H9 (cell line): ENCODE measurements around the gene MAST1. TPM values are rescaled to one million over a fixed set of nuclear protein-coding genes. Genes with fewer than 3 reads are reported as not detected.
A peak's percentile ranks its signal among the peaks of the same experiment; 100 is the strongest.

Experiments used
- DNase-seq: peaks from one replicate; pipeline ENCODE4 v3.0.0-alpha.2; 2017
- H2AFZ ChIP-seq: one replicate; pipeline ENCODE4 v1.6.1; 2013; ENCODE audit warnings: mild to moderate bottlenecking, low read length, control low read depth, moderate library complexity
- H2AK5ac ChIP-seq: 2 replicates; pipeline ENCODE4 v1.6.1; 2013; ENCODE audit warnings: low read length, control low read depth, mixed read lengths; ENCODE audit not compliant: insufficient read length
- H2BK120ac ChIP-seq: one replicate; pipeline ENCODE4 v1.6.1; 2013; ENCODE audit warnings: low read depth, mild to moderate bottlenecking, low read length, control low read depth, inconsistent platforms; ENCODE audit not compliant: poor library complexity, severe bottlenecking
- H2BK12ac ChIP-seq: 2 replicates; pipeline ENCODE4 v1.6.1; 2013; ENCODE audit warnings: low read length, control low read depth, mixed read lengths, low read depth; ENCODE audit not compliant: insufficient read length
- H2BK15ac ChIP-seq: 2 replicates; pipeline ENCODE4 v1.6.1; 2013; ENCODE audit warnings: low read depth, low read length, control low read depth
- H2BK20ac ChIP-seq: one replicate; pipeline ENCODE4 v1.6.1; 2013; ENCODE audit warnings: low read depth, mild to moderate bottlenecking, low read length, control low read depth, inconsistent platforms; ENCODE audit not compliant: poor library complexity, severe bottlenecking
- H2BK5ac ChIP-seq: 2 replicates; pipeline ENCODE4 v1.6.1; 2013; ENCODE audit warnings: low read length, control low read depth, mixed read lengths; ENCODE audit not compliant: insufficient read length
- H3K14ac ChIP-seq: 2 replicates; pipeline ENCODE4 v1.6.1; 2013; ENCODE audit warnings: low read length, control low read depth; ENCODE audit not compliant: insufficient read depth
- H3K18ac ChIP-seq: 2 replicates; pipeline ENCODE4 v1.6.1; 2013; ENCODE audit warnings: low read depth, mild to moderate bottlenecking, mixed read lengths, low read length, control low read depth; ENCODE audit not compliant: insufficient read length
- H3K23ac ChIP-seq: 2 replicates; pipeline ENCODE4 v1.6.1; 2013; ENCODE audit warnings: low read length, control low read depth, mixed read lengths, low read depth; ENCODE audit not compliant: insufficient read length
- H3K23me2 ChIP-seq: 2 replicates; pipeline ENCODE4 v1.6.1; 2013; ENCODE audit warnings: low read depth, mild to moderate bottlenecking, mixed read lengths, low read length, control low read depth; ENCODE audit not compliant: insufficient read length, poor library complexity, severe bottlenecking
- H3K27ac ChIP-seq: 2 replicates; pipeline ENCODE4 v1.5.1; 2013; ENCODE audit warnings: low read length, control low read depth, mixed read lengths, low read depth; ENCODE audit not compliant: insufficient read length
- H3K27me3 ChIP-seq: 2 replicates; pipeline ENCODE4 v1.6.1; 2013; ENCODE audit warnings: low read length, control low read depth, inconsistent platforms; ENCODE audit not compliant: insufficient read depth
- H3K4ac ChIP-seq: 2 replicates; pipeline ENCODE4 v1.6.1; 2013; ENCODE audit warnings: low read depth, mild to moderate bottlenecking, control low read depth, inconsistent platforms, low read length, moderate library complexity
- H3K4me1 ChIP-seq: 2 replicates; pipeline ENCODE4 v1.6.1; 2013; ENCODE audit warnings: low read length, control low read depth, inconsistent platforms; ENCODE audit not compliant: insufficient read depth
- H3K4me2 ChIP-seq: 2 replicates; pipeline ENCODE4 v1.6.1; 2013; ENCODE audit warnings: low read length, control low read depth, mixed read lengths; ENCODE audit not compliant: insufficient read length, insufficient read depth
- H3K56ac ChIP-seq: 2 replicates; pipeline ENCODE4 v1.6.1; 2013; ENCODE audit warnings: low read depth, mild to moderate bottlenecking, mixed read lengths, low read length, control low read depth; ENCODE audit not compliant: insufficient read length
- H3K79me1 ChIP-seq: 2 replicates; pipeline ENCODE4 v1.6.1; 2013; ENCODE audit warnings: low read depth, mild to moderate bottlenecking, moderate library complexity, low read length, control low read depth, inconsistent platforms; ENCODE audit not compliant: insufficient read depth, poor library complexity, severe bottlenecking
- H3K79me2 ChIP-seq: 2 replicates; pipeline ENCODE4 v1.6.1; 2013; ENCODE audit warnings: low read length, control low read depth, inconsistent platforms; ENCODE audit not compliant: insufficient read depth
- H3K9ac ChIP-seq: 2 replicates; pipeline ENCODE4 v1.6.1; 2013; ENCODE audit warnings: low read length, control low read depth, mixed read lengths; ENCODE audit not compliant: insufficient read length; ENCODE audit errors: extremely low read depth
- H3K9me3 ChIP-seq: one replicate; pipeline ENCODE4 v1.6.1; 2013; ENCODE audit warnings: low read depth, low read length, inconsistent platforms; ENCODE audit not compliant: control insufficient read depth
- H3T11ph ChIP-seq: one replicate; pipeline ENCODE4 v1.6.1; 2013; ENCODE audit warnings: mild to moderate bottlenecking, low read length, control low read depth, inconsistent platforms
- H4K20me1 ChIP-seq: one replicate; pipeline ENCODE4 v1.6.1; 2013; ENCODE audit not compliant: control insufficient read depth, insufficient read length, insufficient read depth
- H4K5ac ChIP-seq: 2 replicates; pipeline ENCODE4 v1.6.1; 2013; ENCODE audit warnings: low read depth, mild to moderate bottlenecking, mixed read lengths, low read length, control low read depth; ENCODE audit not compliant: insufficient read length
- H4K8ac ChIP-seq: replicated peaks from 2 replicates; pipeline ENCODE4 v1.6.1; 2013; ENCODE audit warnings: low read length, control low read depth, mixed read lengths, low read depth; ENCODE audit not compliant: insufficient read length
- H4K91ac ChIP-seq: 2 replicates; pipeline ENCODE4 v1.6.1; 2013; ENCODE audit warnings: low read depth, mild to moderate bottlenecking, moderate library complexity, mixed read lengths, low read length, control low read depth; ENCODE audit not compliant: insufficient read length
- H3K27ac Mint-ChIP-seq, 3 experiments: 2 replicates in 2 of 3; 3 replicates in 1 of 3; pipeline ENCODE4 v1.8.0; 2020 to 2021; ENCODE audit warnings: mixed read lengths in 3 of 3, mild to moderate bottlenecking in 1 of 3, moderate library complexity in 1 of 3
- H3K27me3 Mint-ChIP-seq: 2 replicates; pipeline ENCODE4 v1.8.0; 2021; ENCODE audit warnings: low read depth, mild to moderate bottlenecking, moderate library complexity, mixed read lengths
- H3K36me3 Mint-ChIP-seq, 3 experiments: 2 replicates in 2 of 3; 3 replicates in 1 of 3; pipeline ENCODE4 v1.8.0; 2020 to 2021; ENCODE audit warnings: low read depth in 3 of 3, mixed read lengths in 3 of 3; ENCODE audit not compliant: insufficient read depth in 1 of 3
- H3K4me1 Mint-ChIP-seq, 2 experiments: 2 replicates each; pipeline ENCODE4 v1.8.0; 2020; ENCODE audit warnings: mixed read lengths in 2 of 2
- H3K4me3 Mint-ChIP-seq, 2 experiments: 2 replicates in 1 of 2; 3 replicates in 1 of 2; pipeline ENCODE4 v1.8.0; 2020 to 2021; ENCODE audit warnings: mild to moderate bottlenecking in 2 of 2, mixed read lengths in 2 of 2, moderate library complexity in 1 of 2
- H3K9me3 Mint-ChIP-seq, 2 experiments: 2 replicates in 1 of 2; 3 replicates in 1 of 2; pipeline ENCODE4 v1.8.0; 2020; ENCODE audit warnings: mild to moderate bottlenecking in 2 of 2, mixed read lengths in 2 of 2, moderate library complexity in 1 of 2
- WGBS: extraction: QIAGEN DNeasy Blood & Tissue Kit; methylation state at CpG from one replicate; pipeline ENCODE4 v1.1.7; 2013; ENCODE audit warnings: missing lambda C conversion rate, low lambda C conversion rate, mixed read lengths; ENCODE audit not compliant: insufficient read length; ENCODE audit errors: extremely low coverage; 5-methylcytosine and 5-hydroxymethylcytosine counted together
- total RNA-seq: library from RNA; stranded (reverse); gene quantifications from 2 replicates; pipeline ENCODE4 v1.2.1, GENCODE V29; 2021
- TF ChIP-seq, protein P1 (sequence below): fragments of 200-600 bp; sonication (generic); conservative IDR thresholded peaks from 3 replicates; pipeline ENCODE4 v1.8.0; 2021; ENCODE audit warnings: antibody characterized with exemption, mild to moderate bottlenecking

Gene MAST1
- total RNA-seq, 1 experiment from 2014 or later, result 15.1 TPM

DNA sequence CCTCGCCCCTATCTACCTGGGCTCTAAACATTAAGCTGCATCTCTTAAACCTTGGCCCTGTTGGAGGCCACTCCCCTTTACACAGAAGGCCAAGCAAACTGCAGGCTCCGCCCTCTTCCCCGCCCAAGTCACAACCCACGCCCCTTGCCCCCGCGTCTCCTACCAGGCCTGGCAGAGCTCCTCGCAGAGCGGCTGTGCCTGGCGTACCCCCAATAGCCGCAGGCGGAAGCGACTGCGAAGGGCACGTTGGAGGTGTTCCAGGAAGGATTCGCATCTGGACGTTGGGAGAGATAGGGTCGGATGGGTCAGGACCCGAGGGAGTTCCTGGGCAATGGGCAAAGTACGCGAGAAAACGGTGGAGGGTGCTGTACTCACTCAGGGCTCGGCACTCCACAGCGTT is 9.8 kb upstream of the MAST1 start:
- H3K27me3 ChIP-seq, result no peaks in the 10 kb centered on the region
- H4K91ac ChIP-seq, result no peak overlapping the region
- H3K27ac ChIP-seq, result no peak overlapping the region
- no peak overlapping the region for H4K8ac ChIP-seq
- no peak overlapping the region for H2BK15ac ChIP-seq
- H3K79me1 ChIP-seq, result no peaks in the 10 kb centered on the region
- TF ChIP-seq, protein P1, sequence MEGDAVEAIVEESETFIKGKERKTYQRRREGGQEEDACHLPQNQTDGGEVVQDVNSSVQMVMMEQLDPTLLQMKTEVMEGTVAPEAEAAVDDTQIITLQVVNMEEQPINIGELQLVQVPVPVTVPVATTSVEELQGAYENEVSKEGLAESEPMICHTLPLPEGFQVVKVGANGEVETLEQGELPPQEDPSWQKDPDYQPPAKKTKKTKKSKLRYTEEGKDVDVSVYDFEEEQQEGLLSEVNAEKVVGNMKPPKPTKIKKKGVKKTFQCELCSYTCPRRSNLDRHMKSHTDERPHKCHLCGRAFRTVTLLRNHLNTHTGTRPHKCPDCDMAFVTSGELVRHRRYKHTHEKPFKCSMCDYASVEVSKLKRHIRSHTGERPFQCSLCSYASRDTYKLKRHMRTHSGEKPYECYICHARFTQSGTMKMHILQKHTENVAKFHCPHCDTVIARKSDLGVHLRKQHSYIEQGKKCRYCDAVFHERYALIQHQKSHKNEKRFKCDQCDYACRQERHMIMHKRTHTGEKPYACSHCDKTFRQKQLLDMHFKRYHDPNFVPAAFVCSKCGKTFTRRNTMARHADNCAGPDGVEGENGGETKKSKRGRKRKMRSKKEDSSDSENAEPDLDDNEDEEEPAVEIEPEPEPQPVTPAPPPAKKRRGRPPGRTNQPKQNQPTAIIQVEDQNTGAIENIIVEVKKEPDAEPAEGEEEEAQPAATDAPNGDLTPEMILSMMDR, result no peak
- no peak overlapping the region for H2BK12ac ChIP-seq
- no peak overlapping the region for H2BK20ac ChIP-seq
- peaks cover 0 to 2% (median 0%) of the 10 kb centered on the region in 3 experiments; a peak in 3 of 7 replicates for H3K36me3 Mint-ChIP-seq
- peaks cover 22 to 35% of the 10 kb centered on the region in 2 experiments for H3K4me1 Mint-ChIP-seq
- H3K23ac ChIP-seq, result no peak overlapping the region
- H3K27me3 Mint-ChIP-seq, result peaks cover 23% of the 10 kb centered on the region
- H3K27ac Mint-ChIP-seq, result no peak overlapping the region
- no peak overlapping the region for H3K56ac ChIP-seq
- H3K4me2 ChIP-seq, result peak overlapping the region; percentile 75
- peaks cover 10% of the 10 kb centered on the region for H3K23me2 ChIP-seq
- H3K9ac ChIP-seq, result no peak overlapping the region
- no peaks in the 10 kb centered on the region for H3K9me3 ChIP-seq
- H3T11ph ChIP-seq, result no peak overlapping the region
- no peak overlapping the region; the same call in 1 of the 2 replicates for H3K14ac ChIP-seq
- H3K9me3 Mint-ChIP-seq, result no peaks in the 10 kb centered on the region
- WGBS, result no CpG with 5 or more reads among the region's 23 CpGs
- H4K20me1 ChIP-seq, result no peaks in the 10 kb centered on the region
- no peak overlapping the region for H3K4ac ChIP-seq
- peak overlapping the region; percentile 43 to 72; a peak in 4 of 5 replicates for H3K4me3 Mint-ChIP-seq
- no peak overlapping the region for H3K18ac ChIP-seq
- H2BK120ac ChIP-seq, result no peak overlapping the region
- H2BK5ac ChIP-seq, result no peak overlapping the region
- no peak overlapping the region for H2AK5ac ChIP-seq
- peaks cover 2% of the 10 kb centered on the region; the same call in 1 of the 2 replicates for H3K4me1 ChIP-seq
- no peaks in the 10 kb centered on the region for H3K79me2 ChIP-seq
- peak; percentile 89 for DNase-seq
- no peak overlapping the region for H4K5ac ChIP-seq
- H2AFZ ChIP-seq, result no peak overlapping the region
